H9 (cell line): ENCODE data around the gene NPTXR. TPM values are rescaled to one million over a fixed set of nuclear protein-coding genes. Genes with fewer than 3 reads are reported as not detected.

Source experiments
- DNase-seq: peaks from one replicate; pipeline ENCODE4 v3.0.0-alpha.2; 2017
- H2AFZ ChIP-seq: one replicate; pipeline ENCODE4 v1.6.1; 2013; ENCODE audit warnings: mild to moderate bottlenecking, low read length, control low read depth, moderate library complexity
- H2AK5ac ChIP-seq: 2 replicates; pipeline ENCODE4 v1.6.1; 2013; ENCODE audit warnings: low read length, control low read depth, mixed read lengths; ENCODE audit not compliant: insufficient read length
- H2BK120ac ChIP-seq: one replicate; pipeline ENCODE4 v1.6.1; 2013; ENCODE audit warnings: low read depth, mild to moderate bottlenecking, low read length, control low read depth, inconsistent platforms; ENCODE audit not compliant: poor library complexity, severe bottlenecking
- H2BK12ac ChIP-seq: 2 replicates; pipeline ENCODE4 v1.6.1; 2013; ENCODE audit warnings: low read length, control low read depth, mixed read lengths, low read depth; ENCODE audit not compliant: insufficient read length
- H2BK15ac ChIP-seq: 2 replicates; pipeline ENCODE4 v1.6.1; 2013; ENCODE audit warnings: low read depth, low read length, control low read depth
- H2BK20ac ChIP-seq: one replicate; pipeline ENCODE4 v1.6.1; 2013; ENCODE audit warnings: low read depth, mild to moderate bottlenecking, low read length, control low read depth, inconsistent platforms; ENCODE audit not compliant: poor library complexity, severe bottlenecking
- H2BK5ac ChIP-seq: 2 replicates; pipeline ENCODE4 v1.6.1; 2013; ENCODE audit warnings: low read length, control low read depth, mixed read lengths; ENCODE audit not compliant: insufficient read length
- H3K14ac ChIP-seq: 2 replicates; pipeline ENCODE4 v1.6.1; 2013; ENCODE audit warnings: low read length, control low read depth; ENCODE audit not compliant: insufficient read depth
- H3K18ac ChIP-seq: 2 replicates; pipeline ENCODE4 v1.6.1; 2013; ENCODE audit warnings: low read depth, mild to moderate bottlenecking, mixed read lengths, low read length, control low read depth; ENCODE audit not compliant: insufficient read length
- H3K23ac ChIP-seq: 2 replicates; pipeline ENCODE4 v1.6.1; 2013; ENCODE audit warnings: low read length, control low read depth, mixed read lengths, low read depth; ENCODE audit not compliant: insufficient read length
- H3K23me2 ChIP-seq: 2 replicates; pipeline ENCODE4 v1.6.1; 2013; ENCODE audit warnings: low read depth, mild to moderate bottlenecking, mixed read lengths, low read length, control low read depth; ENCODE audit not compliant: insufficient read length, poor library complexity, severe bottlenecking
- H3K27ac ChIP-seq: 2 replicates; pipeline ENCODE4 v1.5.1; 2013; ENCODE audit warnings: low read length, control low read depth, mixed read lengths, low read depth; ENCODE audit not compliant: insufficient read length
- H3K27me3 ChIP-seq: 2 replicates; pipeline ENCODE4 v1.6.1; 2013; ENCODE audit warnings: low read length, control low read depth, inconsistent platforms; ENCODE audit not compliant: insufficient read depth
- H3K4ac ChIP-seq: 2 replicates; pipeline ENCODE4 v1.6.1; 2013; ENCODE audit warnings: low read depth, mild to moderate bottlenecking, control low read depth, inconsistent platforms, low read length, moderate library complexity
- H3K4me1 ChIP-seq: 2 replicates; pipeline ENCODE4 v1.6.1; 2013; ENCODE audit warnings: low read length, control low read depth, inconsistent platforms; ENCODE audit not compliant: insufficient read depth
- H3K4me2 ChIP-seq: 2 replicates; pipeline ENCODE4 v1.6.1; 2013; ENCODE audit warnings: low read length, control low read depth, mixed read lengths; ENCODE audit not compliant: insufficient read length, insufficient read depth
- H3K56ac ChIP-seq: 2 replicates; pipeline ENCODE4 v1.6.1; 2013; ENCODE audit warnings: low read depth, mild to moderate bottlenecking, mixed read lengths, low read length, control low read depth; ENCODE audit not compliant: insufficient read length
- H3K79me1 ChIP-seq: 2 replicates; pipeline ENCODE4 v1.6.1; 2013; ENCODE audit warnings: low read depth, mild to moderate bottlenecking, moderate library complexity, low read length, control low read depth, inconsistent platforms; ENCODE audit not compliant: insufficient read depth, poor library complexity, severe bottlenecking
- H3K79me2 ChIP-seq: 2 replicates; pipeline ENCODE4 v1.6.1; 2013; ENCODE audit warnings: low read length, control low read depth, inconsistent platforms; ENCODE audit not compliant: insufficient read depth
- H3K9ac ChIP-seq: 2 replicates; pipeline ENCODE4 v1.6.1; 2013; ENCODE audit warnings: low read length, control low read depth, mixed read lengths; ENCODE audit not compliant: insufficient read length; ENCODE audit errors: extremely low read depth
- H3K9me3 ChIP-seq: one replicate; pipeline ENCODE4 v1.6.1; 2013; ENCODE audit warnings: low read depth, low read length, inconsistent platforms; ENCODE audit not compliant: control insufficient read depth
- H3T11ph ChIP-seq: one replicate; pipeline ENCODE4 v1.6.1; 2013; ENCODE audit warnings: mild to moderate bottlenecking, low read length, control low read depth, inconsistent platforms
- H4K20me1 ChIP-seq: one replicate; pipeline ENCODE4 v1.6.1; 2013; ENCODE audit not compliant: control insufficient read depth, insufficient read length, insufficient read depth
- H4K5ac ChIP-seq: 2 replicates; pipeline ENCODE4 v1.6.1; 2013; ENCODE audit warnings: low read depth, mild to moderate bottlenecking, mixed read lengths, low read length, control low read depth; ENCODE audit not compliant: insufficient read length
- H4K8ac ChIP-seq: replicated peaks from 2 replicates; pipeline ENCODE4 v1.6.1; 2013; ENCODE audit warnings: low read length, control low read depth, mixed read lengths, low read depth; ENCODE audit not compliant: insufficient read length
- H4K91ac ChIP-seq: 2 replicates; pipeline ENCODE4 v1.6.1; 2013; ENCODE audit warnings: low read depth, mild to moderate bottlenecking, moderate library complexity, mixed read lengths, low read length, control low read depth; ENCODE audit not compliant: insufficient read length
- H3K27ac Mint-ChIP-seq, 3 experiments: 2 replicates in 2 of 3; 3 replicates in 1 of 3; pipeline ENCODE4 v1.8.0; 2020 to 2021; ENCODE audit warnings: mixed read lengths in 3 of 3, mild to moderate bottlenecking in 1 of 3, moderate library complexity in 1 of 3
- H3K27me3 Mint-ChIP-seq: 2 replicates; pipeline ENCODE4 v1.8.0; 2021; ENCODE audit warnings: low read depth, mild to moderate bottlenecking, moderate library complexity, mixed read lengths
- H3K36me3 Mint-ChIP-seq, 3 experiments: 2 replicates in 2 of 3; 3 replicates in 1 of 3; pipeline ENCODE4 v1.8.0; 2020 to 2021; ENCODE audit warnings: low read depth in 3 of 3, mixed read lengths in 3 of 3; ENCODE audit not compliant: insufficient read depth in 1 of 3
- H3K4me1 Mint-ChIP-seq, 2 experiments: 2 replicates each; pipeline ENCODE4 v1.8.0; 2020; ENCODE audit warnings: mixed read lengths in 2 of 2
- H3K4me3 Mint-ChIP-seq, 2 experiments: 2 replicates in 1 of 2; 3 replicates in 1 of 2; pipeline ENCODE4 v1.8.0; 2020 to 2021; ENCODE audit warnings: mild to moderate bottlenecking in 2 of 2, mixed read lengths in 2 of 2, moderate library complexity in 1 of 2
- H3K9me3 Mint-ChIP-seq, 2 experiments: 2 replicates in 1 of 2; 3 replicates in 1 of 2; pipeline ENCODE4 v1.8.0; 2020; ENCODE audit warnings: mild to moderate bottlenecking in 2 of 2, mixed read lengths in 2 of 2, moderate library complexity in 1 of 2
- CTCF ChIP-seq: fragments of 200-600 bp; sonication (generic); conservative IDR thresholded peaks from 3 replicates; pipeline ENCODE4 v1.8.0; 2021; ENCODE audit warnings: antibody characterized with exemption, mild to moderate bottlenecking
- WGBS: extraction: QIAGEN DNeasy Blood & Tissue Kit; methylation state at CpG from one replicate; pipeline ENCODE4 v1.1.7; 2013; ENCODE audit warnings: missing lambda C conversion rate, low lambda C conversion rate, mixed read lengths; ENCODE audit not compliant: insufficient read length; ENCODE audit errors: extremely low coverage; 5-methylcytosine and 5-hydroxymethylcytosine counted together
- total RNA-seq: library from RNA; stranded (reverse); gene quantifications from 2 replicates; pipeline ENCODE4 v1.2.1, GENCODE V29; 2021

NPTXR gene
- total RNA-seq, 1 experiment from 2014 or later: 8.1 TPM

DNA sequence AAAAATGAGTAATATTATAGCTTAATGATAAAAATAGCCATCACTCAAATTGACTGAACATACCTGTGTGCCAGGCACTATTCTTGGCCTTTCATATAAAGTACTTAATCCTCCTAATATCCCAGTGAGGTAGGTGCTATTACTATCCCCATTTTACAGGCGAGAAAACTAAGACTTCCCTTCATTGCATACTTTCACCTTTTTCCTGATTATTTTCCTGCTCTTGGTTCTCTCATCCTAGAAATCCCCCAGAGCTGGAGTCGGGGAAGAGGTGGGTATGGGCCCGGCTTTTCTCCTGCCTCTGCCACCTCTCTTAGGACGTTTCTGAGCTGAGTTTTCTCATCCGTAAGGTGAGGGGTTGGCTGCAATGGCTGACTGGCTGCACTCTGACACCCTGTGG is 2.2 kb downstream of the NPTXR start:
- no CpG with 5 or more reads among the region's 5 CpGs for WGBS
- H2BK20ac ChIP-seq: no peak overlapping the region

More for the DNA sequence above, 2.2 kb downstream of the NPTXR start:
- H2BK15ac ChIP-seq: no peak overlapping the region
- no peaks in the 10 kb centered on the region; the same call in 1 of the 2 replicates for H3K4me1 ChIP-seq
- no peak overlapping the region; a peak in 1 of 5 replicates for H3K4me3 Mint-ChIP-seq
- no peak overlapping the region for H2AFZ ChIP-seq
- no peak overlapping the region for H3K18ac ChIP-seq
- H3K27ac ChIP-seq: no peak overlapping the region
- no peaks in the 10 kb centered on the region for H3K9me3 ChIP-seq
- no peak for TF ChIP-seq CTCF
- H3K9ac ChIP-seq: no peak overlapping the region
- H3K79me2 ChIP-seq: no peaks in the 10 kb centered on the region
- H3K14ac ChIP-seq: no peak overlapping the region
- no peak overlapping the region for H2AK5ac ChIP-seq
- H2BK12ac ChIP-seq: no peak overlapping the region
- no peak for DNase-seq
- peaks cover 21% of the 10 kb centered on the region; the same call in 1 of the 2 replicates for H3K27me3 ChIP-seq
- no peaks in the 10 kb centered on the region for H3K79me1 ChIP-seq
- H4K20me1 ChIP-seq: peaks cover 3% of the 10 kb centered on the region
- H4K91ac ChIP-seq: no peak overlapping the region
- peaks cover 0 to 2% (median 0%) of the 10 kb centered on the region in 3 experiments; a peak in 3 of 7 replicates for H3K36me3 Mint-ChIP-seq
- no peak overlapping the region for H4K5ac ChIP-seq
- no peak overlapping the region for H3T11ph ChIP-seq
- no peak overlapping the region for H2BK120ac ChIP-seq
- peaks cover 4% of the 10 kb centered on the region for H3K23me2 ChIP-seq
- H3K27me3 Mint-ChIP-seq: peaks cover 63% of the 10 kb centered on the region
- no peak overlapping the region for H3K23ac ChIP-seq
- no peak overlapping the region for H3K56ac ChIP-seq
- peaks cover 25 to 37% of the 10 kb centered on the region in 2 experiments for H3K4me1 Mint-ChIP-seq
- no peak overlapping the region for H4K8ac ChIP-seq
- no peak overlapping the region for H3K4me2 ChIP-seq
- H2BK5ac ChIP-seq: no peak overlapping the region
- no peaks in the 10 kb centered on the region; a peak in 1 of 5 replicates for H3K9me3 Mint-ChIP-seq
- H3K4ac ChIP-seq: no peak overlapping the region
- no peak overlapping the region for H3K27ac Mint-ChIP-seq
